D721Med (cell line): ENCODE results near the gene THSD7B.

Experiments used
- DNase-seq: peaks from one replicate; pipeline ENCODE4 v3.0.0; 2011; ENCODE audit warnings: low spot score; ENCODE audit not compliant: insufficient read length
- FAIRE-seq: peaks from 2 replicates; lab custom pipeline; 2011; peaks lifted over from hg19 to GRCh38; lab: Jason Lieb, UNC
- TF ChIP-seq, protein P1 (sequence below): IDR thresholded peaks from 2 replicates; pipeline ENCODE4 v1.5.1; 2012; ENCODE audit warnings: mild to moderate bottlenecking, control low read depth; ENCODE audit not compliant: insufficient read depth; ENCODE audit errors: missing control alignments

THSD7B gene

DNA sequence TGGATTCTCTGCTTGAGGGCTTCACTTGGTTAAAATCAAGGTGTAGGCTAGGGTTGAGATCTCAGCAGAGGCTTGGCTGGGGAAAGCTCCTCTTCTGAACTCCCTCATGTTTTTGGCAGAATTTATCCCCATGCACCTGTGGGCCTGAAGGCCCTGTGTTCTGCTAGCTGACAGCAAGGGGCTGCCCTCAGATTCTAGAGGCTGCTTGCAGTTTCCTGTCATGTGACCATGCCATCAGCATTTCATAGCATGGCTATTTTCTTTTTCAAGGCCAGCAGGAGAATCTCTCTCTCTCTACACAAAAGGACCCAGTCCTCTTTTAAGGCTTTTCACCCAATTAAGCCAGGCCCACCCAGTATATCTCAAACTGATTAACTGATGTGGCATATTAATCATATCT, 684.1 kb downstream of the THSD7B start:
- TF ChIP-seq, protein P1, sequence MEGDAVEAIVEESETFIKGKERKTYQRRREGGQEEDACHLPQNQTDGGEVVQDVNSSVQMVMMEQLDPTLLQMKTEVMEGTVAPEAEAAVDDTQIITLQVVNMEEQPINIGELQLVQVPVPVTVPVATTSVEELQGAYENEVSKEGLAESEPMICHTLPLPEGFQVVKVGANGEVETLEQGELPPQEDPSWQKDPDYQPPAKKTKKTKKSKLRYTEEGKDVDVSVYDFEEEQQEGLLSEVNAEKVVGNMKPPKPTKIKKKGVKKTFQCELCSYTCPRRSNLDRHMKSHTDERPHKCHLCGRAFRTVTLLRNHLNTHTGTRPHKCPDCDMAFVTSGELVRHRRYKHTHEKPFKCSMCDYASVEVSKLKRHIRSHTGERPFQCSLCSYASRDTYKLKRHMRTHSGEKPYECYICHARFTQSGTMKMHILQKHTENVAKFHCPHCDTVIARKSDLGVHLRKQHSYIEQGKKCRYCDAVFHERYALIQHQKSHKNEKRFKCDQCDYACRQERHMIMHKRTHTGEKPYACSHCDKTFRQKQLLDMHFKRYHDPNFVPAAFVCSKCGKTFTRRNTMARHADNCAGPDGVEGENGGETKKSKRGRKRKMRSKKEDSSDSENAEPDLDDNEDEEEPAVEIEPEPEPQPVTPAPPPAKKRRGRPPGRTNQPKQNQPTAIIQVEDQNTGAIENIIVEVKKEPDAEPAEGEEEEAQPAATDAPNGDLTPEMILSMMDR: no peak

DNA sequence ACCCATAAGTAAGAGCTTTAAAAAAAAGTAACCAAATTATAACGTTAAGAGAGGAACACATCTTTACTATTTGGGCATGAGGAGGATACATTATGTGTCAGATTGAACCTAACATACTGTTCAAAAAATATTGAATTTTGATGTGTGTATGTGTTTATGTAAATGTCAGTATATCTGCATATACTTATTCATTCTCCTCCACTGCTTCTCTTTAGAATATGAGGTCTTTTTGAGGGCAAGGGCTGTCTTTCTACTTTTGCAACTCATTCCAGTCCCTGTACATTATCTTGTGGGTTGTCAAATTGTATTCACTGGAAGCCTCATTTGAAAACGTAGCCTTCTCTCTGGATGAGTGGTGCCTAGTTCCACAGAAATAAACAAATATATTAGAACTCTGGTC, 689.5 kb downstream of the THSD7B start:
- TF ChIP-seq, protein P1: no peak
- FAIRE-seq: no peak

More for the DNA sequence above, 684.1 kb downstream of the THSD7B start:
- FAIRE-seq: no peak
- no peak for DNase-seq

DNA sequence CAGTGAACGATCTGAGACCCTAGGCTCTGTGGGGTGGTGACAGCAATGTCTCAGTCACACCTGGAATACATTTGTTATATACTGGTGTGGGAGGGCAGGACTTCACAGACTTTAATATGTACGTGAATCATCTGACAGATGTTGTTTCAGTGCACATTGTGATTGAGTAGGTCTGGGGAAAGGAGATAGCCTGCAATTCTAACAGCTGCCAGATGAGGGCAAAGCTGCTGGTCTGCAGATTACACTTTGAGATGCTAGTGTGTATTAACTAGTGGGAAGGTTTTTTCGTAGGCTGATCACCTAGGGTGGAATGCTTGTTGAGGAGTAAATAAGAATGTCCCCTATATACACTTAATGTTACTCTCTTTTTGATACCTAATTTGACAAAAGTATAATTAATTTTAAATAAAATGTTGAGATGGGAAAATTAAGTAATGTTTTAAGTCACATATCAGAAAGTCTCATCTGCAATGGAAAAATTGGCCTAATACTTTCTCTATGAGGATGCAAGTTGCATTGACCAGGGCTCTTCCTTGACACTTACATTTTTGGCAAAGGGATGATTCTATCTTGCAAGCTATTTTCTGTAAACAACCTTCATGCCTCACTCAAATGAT, 702.0 kb downstream of the THSD7B start:
- DNase-seq (no peak), FAIRE-seq (peak; percentile 89)
- TF ChIP-seq, protein P1: peak; percentile 59

More for the DNA sequence above, 689.5 kb downstream of the THSD7B start:
- no peak for DNase-seq

DNA sequence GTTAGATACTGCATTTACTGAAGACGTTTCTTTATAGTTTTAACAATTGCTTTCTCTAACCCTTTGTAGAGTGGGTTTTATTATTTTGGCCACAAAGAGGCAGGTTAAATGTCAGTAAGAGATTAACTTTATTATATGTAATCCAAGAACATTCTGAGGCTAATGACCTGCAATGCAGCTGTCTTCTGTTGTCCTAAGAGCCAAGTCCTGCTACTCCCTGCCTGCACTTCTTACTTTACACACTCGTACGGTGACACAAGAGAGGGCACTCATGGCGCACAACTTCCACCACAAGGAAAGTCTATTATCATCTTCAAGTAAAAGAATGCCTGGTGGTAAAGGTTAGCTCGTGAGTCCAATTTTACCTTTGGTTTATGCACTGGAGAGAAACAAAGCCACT, 727.9 kb downstream of the THSD7B start:
- TF ChIP-seq, protein P1: no peak
- FAIRE-seq (no peak), DNase-seq (no peak)

DNA sequence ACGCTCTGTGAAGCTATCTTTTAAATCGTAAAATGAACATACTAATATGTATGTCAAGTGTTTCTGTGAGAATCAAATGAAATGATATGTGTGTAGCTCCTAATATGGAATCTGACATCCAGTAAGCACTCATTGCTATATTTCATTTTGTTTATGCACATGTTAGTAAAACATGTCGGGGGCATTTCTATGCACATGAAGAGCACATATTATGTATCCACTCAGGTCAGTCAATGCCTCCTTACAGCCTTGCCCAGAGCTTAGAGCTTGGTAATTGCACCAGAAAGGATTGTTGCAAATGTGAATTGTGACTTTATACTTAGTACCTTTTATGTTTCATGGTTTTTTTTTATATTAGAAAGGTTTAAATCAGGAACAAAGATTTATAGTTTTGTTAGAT, 735.3 kb downstream of the THSD7B start:
- no peak for FAIRE-seq
- TF ChIP-seq, protein P1: no peak
- no peak for DNase-seq

DNA sequence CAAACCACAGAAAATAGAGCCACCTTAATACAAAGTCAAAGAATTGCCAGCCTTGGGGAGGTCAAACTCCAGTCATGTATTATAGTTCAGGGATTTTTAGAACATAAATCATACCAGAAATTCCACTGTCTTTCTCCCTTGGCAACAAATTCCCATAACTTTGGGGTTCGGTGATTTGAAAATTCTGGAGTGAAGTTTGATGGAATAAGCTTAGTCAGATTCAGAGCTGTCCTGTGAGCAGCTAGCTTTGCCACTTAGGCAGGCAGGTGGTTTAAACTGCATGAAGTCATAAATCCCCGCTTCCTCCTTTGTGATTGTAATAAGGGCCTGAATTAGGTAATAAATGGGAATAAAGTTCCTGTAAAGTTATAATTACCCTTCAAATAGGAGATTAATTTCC, 741.9 kb downstream of the THSD7B start:
- FAIRE-seq: no peak
- no peak for DNase-seq
- TF ChIP-seq, protein P1: no peak

DNA sequence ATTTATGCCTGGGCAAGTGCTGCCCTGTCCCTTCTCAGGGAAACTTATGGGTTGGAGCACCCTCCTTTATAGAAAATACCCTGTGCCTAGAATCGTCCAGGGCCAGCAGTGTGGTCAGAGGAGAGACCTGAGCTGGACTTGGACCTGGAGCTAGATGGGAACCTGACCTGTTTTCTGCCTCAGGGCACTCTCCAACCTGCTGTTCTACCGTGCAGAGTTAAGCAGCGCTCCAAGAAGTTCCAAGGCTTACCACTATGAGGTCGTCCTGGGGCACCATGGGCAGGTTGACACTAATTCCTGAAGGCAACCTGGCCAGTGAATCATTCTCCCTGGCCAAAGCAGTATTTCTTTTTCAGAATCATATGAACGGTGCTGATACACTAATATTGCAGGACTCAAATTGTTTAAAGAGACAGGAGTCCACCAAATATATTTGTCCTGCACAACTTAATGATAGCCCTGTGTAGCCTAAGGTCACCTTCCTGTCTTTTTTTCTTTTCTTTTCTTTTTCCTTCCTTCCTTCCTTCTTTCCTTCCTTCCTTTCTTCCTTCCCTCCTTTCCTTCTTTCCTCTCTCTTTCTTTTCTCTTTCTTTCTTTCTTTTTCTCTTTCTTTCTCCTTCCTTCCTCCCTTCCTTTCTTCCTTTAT, 743.5 kb downstream of the THSD7B start:
- no peak for DNase-seq
- TF ChIP-seq, protein P1: no peak
- FAIRE-seq: no peak
